Suprapubic skin (tissue), 3 donors: Measurements from ENCODE around the gene GPALPP1.

Experiments used
- CTCF ChIP-seq, 2 donors: fragments of 200-600 bp in 1 of 2; fragments of 450-650 bp in 1 of 2; sonication (generic) in 1 of 2; IDR thresholded peaks; one replicate each; pipeline ENCODE4 v1.5.1; 2016 to 2019; ENCODE audit warnings: antibody characterized with exemption in 2 of 2, mild to moderate bottlenecking in 1 of 2, moderate library complexity in 1 of 2
- POLR2AphosphoS5 ChIP-seq, 3 donors: sonication (generic); formaldehyde crosslinking; IDR thresholded peaks; one replicate each; pipeline ENCODE4 v1.6.1; 2017; ENCODE audit warnings: antibody characterized with exemption in 3 of 3

GRCh38 chr13:45021250-45021649 is 31.9 kb downstream of the GPALPP1 start:
- no peak for TF ChIP-seq CTCF (IDR thresholded peaks at IDR 0.05)
- TF ChIP-seq POLR2AphosphoS5 (IDR thresholded peaks at IDR 0.05) = no peak
